HG03469 (cell line): Measurements from ENCODE around the gene PCBD1.

ENCODE experiments used
- ATAC-seq: cut with Tn5 transposase; IDR thresholded peaks from one replicate; pipeline ENCODE4 v1.9.1; 2021; ENCODE audit warnings: mild to moderate bottlenecking, moderate library complexity, moderate number of reproducible peaks; ENCODE audit not compliant: unreplicated experiment

PCBD1 gene

DNA sequence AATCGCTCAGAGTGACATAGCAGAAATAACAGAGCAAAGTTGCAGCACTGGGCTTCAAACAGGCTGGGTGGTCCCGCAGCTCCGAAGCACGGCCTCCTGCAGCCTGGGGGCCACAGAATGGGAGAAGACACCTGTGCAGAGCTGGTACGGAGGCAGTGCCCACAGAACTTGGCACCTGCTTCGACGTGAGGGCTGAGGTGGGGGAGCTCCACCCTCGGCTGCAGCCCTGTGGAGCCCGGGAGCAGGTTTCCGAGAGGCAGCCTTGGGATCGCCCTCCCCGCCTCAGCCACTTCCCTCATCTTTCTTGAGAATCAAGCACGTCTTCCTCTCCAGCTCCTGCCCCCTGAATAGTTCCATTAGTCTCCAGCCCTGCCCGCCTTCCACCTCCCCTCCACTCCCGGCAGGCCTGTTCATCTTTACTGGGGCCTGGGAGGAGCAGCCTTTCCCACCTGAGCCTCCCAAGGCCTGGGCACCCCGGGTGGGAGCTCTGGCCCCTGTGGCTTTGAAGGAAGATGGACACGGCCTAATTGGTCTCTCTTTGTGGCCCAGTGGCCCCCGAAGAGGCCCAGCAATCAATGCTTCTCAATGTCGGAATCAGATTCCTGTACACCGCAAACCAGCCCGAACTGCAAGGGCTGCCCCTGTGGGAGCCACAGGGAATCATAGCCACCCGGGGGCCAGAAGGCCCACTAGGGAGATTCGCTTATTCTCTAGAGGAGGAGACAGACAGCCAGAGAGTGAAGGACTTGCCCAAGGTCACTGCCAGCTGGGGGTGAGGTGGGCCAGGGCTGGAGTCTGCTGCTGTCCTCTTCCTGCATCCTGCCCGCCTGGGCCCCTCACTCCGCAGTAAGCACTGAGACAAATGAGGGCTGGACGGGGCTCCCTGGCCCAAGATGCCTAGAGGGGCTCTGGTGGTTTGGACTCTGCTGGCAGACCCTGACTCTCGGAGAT is 17.0 kb upstream of the PCBD1 start:
- ATAC-seq = no peak

DNA sequence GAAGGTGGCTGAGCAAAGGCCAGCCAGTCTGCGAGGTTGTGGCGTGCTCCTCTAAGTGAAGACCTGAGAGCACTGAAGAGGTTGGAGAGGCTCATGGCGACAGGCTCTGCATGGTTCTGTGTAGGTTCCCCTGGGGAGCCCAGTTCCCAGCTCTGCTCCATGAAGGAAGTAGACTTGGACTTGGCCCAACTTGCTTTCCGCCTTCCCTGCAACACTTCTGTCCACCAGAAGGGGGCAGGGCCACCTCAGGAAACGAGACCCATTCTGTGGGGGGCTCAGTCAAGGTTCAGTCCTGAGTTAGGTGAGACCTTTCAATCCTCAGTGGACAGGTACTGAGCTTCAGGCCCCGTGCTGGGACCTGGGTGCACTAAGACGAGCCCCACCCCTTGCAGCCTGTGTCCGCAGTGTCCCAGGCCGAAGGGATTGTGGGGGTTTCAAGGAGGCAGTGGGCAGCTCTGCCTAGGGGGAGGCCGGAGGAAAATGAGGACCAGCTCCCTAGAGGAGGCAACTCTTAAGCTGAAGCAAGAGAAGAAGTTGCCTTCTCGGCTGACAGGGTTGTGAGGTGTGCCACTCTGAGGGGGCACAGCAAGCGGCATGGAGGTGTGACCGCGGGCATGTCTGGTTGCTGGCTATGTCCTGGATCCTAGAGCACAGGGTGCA is 15.0 kb upstream of the PCBD1 start:
- no peak for ATAC-seq

DNA sequence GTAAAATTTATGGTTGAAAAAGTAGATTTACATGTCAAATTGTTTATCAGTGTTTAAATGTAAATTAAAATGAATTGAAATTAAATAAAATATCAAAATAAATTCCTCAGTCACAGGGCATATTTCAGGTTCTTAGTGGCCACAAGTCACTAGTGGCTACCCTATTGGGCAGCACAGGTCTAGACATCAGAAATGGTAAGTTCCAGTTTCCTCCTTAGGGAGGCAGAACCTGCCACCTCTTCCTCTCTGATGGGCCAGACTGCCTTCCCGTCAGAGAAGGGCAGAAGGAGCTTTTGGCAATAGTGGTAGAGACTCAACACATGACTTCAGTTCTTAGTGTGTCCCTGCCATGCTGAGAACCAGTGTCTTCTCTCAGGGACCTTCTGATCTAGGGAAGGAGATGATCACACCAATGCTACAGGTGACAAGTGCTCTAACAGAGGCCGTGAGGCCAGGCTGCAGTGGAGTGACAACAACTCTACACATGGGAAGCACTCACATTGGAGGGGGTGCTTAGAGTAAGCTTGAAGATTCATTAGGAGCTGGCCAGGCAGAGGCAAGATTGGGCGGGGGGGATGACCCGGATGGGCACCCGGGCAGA is 14.4 kb upstream of the PCBD1 start:
- ATAC-seq = no peak

DNA sequence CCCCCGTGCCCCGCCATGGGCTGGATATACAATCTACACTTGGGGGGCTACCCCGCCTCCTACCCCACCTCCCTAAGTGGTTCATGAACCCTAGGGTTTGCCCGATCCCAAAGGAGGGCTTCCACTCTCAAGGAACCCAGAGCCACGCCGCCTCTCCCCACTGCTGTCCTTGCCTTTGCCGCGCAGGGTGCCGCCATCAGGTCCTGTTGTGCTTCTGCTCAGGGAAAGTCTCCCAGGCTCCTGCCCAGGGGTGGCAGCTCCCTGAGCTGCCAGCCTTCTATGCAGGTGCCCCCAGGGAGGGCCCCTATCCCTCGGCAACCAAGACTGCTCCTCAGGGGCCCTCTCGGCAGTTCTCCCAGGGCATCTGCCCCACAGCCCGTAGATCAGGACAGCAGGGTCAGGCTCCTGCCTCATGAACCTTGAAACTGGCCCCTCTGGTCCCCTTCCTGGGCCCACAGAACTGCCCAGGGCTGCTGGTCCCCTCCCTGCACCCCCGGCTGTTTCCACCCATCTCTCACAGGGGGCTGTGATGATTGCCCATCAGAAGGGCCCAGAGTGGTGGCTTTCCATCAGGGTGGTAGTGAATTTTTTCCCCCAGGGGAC is 13.0 kb upstream of the PCBD1 start:
- ATAC-seq = no peak

DNA sequence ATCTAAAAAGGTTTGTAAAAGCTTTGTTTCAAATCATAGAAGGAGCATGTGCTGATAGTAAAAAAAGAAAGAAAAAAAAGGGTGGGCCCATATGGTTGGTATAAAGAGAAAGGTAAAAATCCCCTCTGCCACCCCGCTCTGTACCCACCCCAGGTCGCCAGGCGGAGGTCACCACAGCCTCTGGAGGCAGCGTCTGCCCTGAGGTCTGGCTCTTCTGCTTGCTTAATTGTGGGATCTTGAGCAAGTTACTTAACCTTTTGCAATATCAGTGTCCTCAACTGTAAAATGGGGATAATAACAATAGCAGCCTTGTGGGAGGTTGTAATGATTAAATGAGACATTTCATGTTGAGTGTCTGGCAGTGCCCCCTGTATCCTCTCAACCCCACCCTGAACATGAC is 10.7 kb upstream of the PCBD1 start:
- no peak for ATAC-seq

DNA sequence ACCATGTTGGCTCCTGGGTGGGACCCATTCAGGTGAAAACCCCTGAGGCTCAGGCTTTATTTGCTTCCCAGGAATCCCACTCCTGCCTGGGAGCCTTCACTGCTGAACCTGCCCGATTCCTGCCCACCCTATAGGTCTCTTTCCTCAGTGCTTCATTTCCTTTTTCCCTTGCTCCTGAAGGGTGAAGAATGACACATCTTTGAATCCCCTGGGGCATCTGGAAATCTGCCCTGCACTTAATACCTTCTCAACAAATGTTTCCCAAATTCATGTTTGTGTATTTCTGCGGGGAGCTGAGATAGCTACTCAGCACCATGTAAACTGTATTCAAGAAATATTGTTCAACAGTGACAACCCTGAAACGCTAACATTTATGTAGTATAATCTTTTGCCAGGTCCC is 10.3 kb upstream of the PCBD1 start:
- ATAC-seq = no peak

DNA sequence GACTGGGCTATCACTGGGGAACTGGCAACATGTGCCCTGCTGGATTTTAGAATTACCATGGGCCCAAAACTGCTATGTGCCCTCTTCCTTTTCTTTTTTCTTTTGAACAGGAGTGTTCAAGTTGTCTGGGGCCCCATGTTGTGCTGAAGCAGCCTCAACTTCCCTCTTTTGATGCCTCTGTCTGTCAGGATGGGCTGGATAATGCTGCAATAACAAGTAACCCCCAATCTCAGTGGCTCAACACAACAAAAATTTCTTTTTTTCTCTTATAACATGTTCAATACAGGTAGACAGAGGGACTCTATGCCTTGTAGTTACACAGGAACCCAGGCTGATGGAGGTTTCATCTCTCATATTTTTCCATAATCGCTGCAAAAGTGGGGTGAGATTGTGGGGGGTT is 8.2 kb upstream of the PCBD1 start:
- no peak for ATAC-seq

DNA sequence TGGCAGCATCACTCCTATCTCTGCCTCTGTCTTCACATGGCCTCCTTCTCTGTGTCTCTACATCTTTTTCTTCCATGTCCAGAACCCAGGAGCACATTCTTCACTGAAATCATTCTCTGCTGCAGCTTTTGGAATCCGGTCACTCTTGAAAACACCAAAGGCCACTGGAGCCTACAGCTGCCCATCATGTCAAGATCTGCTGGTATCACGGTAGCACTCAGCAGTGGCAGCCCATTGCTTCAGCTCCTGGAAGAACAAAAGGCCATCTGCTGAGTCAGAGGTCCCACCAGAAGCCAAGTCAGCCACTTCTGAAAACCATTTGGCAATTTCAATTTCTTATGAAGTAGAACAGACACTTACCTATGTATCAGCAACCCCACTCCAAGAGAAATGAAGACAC is 6.1 kb upstream of the PCBD1 start:
- ATAC-seq = no peak

DNA sequence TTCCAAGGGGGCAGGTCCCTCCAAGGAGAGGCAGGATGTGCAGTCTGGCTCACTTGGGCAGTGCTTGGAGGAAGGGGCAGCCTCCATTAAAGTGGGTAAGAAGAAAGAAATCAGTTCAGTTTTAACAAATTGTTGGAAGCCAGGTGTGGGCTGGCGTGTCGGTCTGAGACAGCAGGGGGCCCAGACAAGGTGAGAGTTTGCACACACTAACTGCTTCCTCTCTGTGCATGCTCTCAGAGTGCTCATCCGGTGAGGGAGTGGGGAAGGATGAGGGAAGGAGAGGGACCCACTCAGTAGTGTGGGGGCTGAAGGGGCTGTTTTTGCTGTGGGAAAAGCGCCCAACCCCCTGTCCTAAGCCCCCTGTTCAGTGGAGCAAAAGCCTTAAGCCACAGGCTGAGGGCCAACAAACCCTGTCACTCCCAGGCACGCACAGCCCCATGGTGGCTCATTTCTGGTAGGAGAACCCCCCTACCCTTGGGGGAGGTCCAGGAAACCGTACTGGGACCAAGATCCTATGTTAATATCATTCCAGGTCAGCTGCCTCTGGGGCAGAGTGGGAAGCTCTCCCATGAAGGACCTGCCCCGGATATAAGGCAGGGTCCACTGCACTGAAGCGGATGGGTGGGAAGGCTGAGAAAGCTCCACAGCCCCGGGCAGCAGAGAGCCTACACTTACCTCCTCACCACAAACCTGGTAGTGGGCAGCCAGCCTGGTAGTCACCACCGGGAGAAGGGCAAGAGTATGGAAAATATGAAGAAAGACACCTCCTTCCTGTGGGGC is 5.1 kb upstream of the PCBD1 start:
- ATAC-seq = no peak

DNA sequence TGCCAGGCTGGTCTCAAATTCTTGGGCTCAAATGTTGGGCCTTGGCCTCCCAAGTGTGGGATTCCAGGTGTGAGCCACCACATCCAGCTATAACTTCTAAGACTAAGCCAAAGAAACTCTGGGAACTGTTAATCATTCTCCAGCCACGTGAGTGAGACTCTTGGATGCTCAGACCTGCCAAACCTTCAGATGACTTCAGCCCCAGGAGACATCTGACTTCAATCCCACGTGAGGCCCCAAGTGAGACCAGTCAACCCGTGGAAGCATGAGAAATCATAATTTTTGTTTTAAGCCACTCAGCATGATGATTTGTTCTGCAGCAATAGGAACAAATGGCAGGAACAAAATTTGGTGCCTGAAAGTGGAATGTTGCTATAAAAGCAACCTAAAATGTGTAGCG is 4.3 kb upstream of the PCBD1 start:
- ATAC-seq = no peak

DNA sequence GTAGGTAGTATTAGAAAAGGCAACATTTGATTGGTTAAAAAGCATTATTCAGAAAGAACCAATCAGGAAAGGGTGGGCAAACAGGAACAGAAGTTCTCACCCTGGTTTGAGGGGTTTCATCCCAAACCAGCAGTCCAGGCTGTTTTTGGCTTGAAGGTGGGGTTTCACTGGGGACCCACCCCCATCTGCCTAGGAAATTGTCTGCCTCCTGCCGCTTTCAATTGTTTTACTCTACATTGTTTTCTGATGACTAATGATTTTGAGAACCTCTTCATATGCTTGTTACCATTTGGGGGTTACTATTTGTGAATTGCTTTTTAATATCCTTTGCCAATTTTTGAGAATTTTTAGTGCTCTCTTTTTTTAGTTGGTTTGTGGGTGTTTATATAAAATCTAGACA is 3.3 kb upstream of the PCBD1 start:
- ATAC-seq = no peak

DNA sequence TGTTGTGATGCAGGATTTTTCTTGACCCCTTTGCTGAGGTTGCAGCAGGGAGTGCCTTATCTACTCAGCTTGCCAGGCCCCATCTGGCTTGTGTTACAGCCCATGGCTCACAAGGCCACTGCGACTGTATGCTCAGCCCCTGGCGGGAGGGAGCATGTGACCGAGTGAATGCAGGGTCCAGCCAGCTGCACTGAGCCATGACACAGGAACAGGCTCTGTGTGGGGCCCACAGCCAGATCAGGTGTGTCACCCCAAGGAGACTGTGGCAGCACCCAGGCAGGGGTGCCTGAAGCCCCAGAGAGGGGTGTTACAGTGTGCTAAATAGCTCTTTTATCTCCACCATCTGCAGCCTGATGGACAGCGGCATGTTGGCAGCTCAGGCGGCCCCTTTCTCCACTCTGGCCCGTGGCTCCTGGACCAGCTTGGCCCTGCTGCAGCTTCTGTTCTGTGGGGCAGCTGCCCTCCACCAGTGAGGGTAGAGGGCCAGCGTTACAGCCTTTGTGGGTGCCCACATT is 2.6 kb upstream of the PCBD1 start:
- ATAC-seq = no peak

DNA sequence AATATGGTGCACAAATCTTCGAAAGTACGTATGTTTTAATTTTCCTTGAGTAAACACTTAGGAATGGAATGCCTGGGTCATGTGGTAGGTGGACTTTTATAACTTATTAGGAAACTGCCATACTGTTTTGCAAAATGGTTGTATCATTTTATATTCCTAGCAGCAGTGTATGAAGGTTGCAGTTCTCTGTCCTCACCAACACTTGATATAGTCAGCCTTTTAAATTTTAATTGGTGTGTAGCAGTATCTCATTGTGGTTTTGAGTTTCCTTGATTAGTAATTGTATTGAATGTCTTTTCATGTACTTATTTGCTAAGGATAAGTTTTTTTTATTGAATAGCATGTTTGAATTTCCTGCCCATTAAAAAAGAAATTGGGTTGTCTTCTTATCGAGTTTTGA is 926 bp upstream of the PCBD1 start:
- ATAC-seq = no peak

DNA sequence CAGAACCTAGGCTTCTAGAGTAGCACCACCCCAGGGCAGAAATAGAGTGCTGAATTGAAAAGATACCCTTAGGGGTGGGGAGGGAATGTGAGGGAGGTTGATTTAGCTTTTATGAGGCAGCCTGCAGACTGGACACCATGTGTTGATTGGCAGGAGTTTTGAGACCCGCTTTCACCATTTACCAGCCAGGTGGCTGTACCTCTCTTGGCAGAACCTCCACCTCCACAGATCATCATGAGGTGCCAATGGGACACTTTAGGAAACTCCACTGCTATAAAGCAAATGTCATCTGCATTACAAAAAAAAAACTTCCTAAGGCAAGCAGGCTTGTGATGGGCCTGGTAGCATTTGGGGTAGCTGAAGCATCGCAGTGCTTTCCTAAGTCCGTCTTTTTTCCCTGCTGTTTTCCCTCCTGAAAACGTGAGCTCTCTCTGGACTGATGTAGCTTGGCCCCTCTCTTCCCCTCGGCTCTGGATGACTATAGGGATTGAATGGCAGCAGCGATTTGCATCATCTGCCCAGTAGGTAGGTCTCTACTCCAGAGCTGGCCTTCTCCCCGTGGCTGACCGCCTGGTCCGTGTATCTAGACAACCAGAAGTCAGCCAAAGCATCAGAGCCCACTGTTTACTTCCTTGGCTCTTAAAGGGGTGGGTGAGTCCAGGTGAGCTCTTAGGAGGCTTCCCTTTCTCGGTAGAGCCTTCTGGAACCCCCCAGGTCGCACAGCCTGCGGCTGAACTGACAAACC is 1.3 kb downstream of the PCBD1 start:
- ATAC-seq = no peak

DNA sequence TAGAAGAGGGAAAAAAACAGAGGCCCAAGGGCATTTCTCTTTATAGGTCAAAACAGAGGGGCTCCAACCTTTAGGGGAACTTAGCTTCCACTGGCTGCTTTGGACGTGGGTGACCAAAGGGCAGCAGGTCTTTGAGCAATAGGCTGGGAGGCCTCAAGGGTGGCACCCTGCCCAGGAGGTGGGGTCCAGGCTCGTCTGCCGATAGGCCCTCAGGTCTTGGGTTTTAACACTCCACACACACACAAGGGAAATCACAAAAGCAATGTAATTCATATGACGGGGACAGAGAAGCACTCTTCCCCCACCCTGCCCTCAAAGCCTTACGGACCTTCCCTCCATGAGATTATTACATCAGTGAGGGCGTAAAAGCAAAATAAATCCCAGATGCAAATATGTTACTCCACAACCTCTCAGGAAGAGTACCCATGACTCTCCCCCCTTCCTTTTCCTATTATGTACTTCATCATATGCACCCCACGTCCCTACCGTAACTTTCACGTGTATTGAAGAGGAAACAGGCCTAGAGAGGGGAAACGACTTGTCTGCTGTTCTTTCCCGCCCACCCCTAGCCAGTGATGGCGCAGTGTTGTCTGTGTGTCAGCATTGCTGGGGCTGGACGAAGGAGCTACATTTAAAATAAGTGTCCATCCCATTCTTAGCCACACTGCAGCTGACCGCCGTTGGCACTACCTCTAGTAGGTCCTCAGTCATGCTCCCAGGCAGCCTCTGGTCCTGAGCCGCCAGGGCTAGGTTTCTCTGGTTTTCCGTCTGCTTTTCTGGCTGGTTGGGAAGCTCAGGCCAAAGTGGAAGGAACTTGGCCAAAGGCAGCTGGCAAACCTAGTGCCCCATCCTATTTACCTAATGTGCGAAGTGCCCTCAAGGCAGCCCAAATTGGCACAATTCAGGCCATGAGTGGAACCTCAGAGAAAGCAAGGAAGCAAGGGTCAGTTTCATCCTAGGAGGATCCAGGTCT is 2.1 kb downstream of the PCBD1 start:
- no peak for ATAC-seq

DNA sequence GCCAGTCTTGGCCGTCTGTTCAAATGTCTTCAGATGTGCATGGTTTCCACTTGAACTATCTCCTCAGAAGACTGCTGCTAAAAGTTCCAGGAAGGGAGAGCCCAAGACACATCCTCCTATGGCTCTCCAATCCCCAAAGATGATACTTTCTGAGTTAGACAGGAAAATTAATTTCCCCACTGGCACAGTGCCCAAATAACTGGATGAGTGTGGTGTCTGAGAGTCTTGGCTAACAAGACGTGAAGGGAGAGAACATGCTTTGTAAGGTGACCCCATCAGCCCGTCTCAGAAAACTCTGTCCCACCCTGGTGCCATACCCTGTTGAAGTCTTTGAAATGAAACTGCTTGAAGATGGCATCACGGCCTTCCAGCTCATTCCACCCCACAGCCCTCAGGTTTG is 2.9 kb downstream of the PCBD1 start:
- ATAC-seq = no peak

DNA sequence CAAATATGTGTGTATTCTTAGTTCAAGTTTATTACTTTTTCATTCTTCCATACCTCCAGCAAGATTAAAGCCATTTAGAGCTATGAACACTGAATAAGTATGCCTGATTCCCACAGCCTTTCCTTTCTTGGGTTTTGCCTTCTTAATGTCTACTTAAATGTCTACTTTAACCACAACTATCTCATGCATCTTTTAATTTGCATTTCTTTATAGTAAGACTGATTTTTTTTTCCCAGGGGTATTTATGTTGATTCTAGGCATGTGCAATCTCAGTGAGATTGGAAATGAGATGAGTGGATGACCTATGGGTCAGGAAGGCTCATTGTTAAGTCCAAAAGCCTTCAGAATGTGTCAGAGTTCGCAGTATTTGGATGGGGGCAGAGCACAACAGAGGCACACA is 3.6 kb downstream of the PCBD1 start:
- no peak for ATAC-seq

DNA sequence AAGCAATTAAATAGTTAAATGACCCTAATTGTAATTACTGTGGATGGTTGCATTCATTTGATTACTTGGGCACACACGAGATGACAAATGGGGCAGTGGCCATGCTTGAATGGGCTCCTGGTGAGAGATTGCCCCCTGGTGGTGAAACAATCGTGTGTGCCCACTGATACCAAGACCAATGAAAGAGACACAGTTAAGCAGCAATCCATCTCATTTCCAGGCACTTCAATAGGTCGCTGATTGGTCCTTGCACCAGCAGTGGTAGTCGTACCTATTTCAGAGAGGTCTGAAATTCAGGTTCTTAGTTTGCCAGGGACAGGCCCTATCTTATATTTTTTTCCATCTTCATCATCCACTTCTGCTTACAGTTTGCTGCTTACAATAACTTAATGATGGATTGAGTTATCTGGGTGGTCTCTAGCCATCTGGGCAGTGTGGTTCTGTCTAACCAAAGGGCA is 8.3 kb downstream of the PCBD1 start:
- no peak for ATAC-seq

DNA sequence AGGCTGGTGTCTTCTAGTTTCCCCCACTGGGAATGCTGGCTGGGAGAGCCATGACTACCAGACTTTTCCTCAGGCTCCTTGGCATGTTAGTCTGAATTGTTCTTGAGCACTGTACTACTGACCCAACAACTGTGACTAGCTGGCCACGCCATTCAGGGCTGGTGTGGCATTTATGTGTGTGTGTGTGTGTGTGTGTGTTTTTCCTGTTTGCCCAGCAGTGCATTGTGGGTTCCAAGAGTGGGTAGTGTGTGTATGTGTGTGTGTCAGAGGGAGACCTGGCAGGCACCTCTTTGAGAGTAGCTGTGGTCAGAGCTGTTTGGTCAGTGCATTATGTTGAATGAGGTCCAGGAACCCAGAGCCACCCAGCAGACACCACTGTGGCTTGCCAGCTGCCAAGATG is 9.2 kb downstream of the PCBD1 start:
- ATAC-seq = no peak
